DMS 273 (cell line): ENCODE results near the gene WDR13.

Experiments
- DNase-seq: peaks from one replicate; lab custom pipeline; 2025; ENCODE audit not compliant: unreplicated experiment; lab: John Stamatoyannopoulos, UW

WDR13 gene

GRCh38 chrX:48592971-48593370, 4.3 kb upstream of the WDR13 start:
- no peak for DNase-seq

GRCh38 chrX:48595929-48596328, 1.4 kb upstream of the WDR13 start:
- no peak for DNase-seq

- DNase-seq: no peak
Measured at GRCh38 chrX:48598614-48599013, 1.3 kb downstream of the WDR13 start.

- no peak for DNase-seq
Measured at GRCh38 chrX:48599341-48599740, 2.0 kb downstream of the WDR13 start.

- DNase-seq: no peak
Measured at GRCh38 chrX:48600226-48600625, 2.9 kb downstream of the WDR13 start.

- no peak for DNase-seq
Measured at GRCh38 chrX:48601741-48602394, 4.6 kb downstream of the WDR13 start.

- no peak for DNase-seq
Measured at GRCh38 chrX:48604701-48605100, 7.4 kb downstream of the WDR13 start.

GRCh38 chrX:48606091-48606490, 8.8 kb downstream of the WDR13 start:
- DNase-seq: no peak

- DNase-seq: no peak
Measured at GRCh38 chrX:48611703-48612102, 14.4 kb downstream of the WDR13 start.

- no peak for DNase-seq
Measured at GRCh38 chrX:48613502-48614160, 16.3 kb downstream of the WDR13 start.

- DNase-seq: no peak
Measured at GRCh38 chrX:48616576-48616975, 19.3 kb downstream of the WDR13 start.

GRCh38 chrX:48617542-48618340, 20.4 kb downstream of the WDR13 start:
- DNase-seq: no peak

GRCh38 chrX:48626401-48627298, 29.4 kb downstream of the WDR13 start:
- no peak for DNase-seq

- peak; percentile 96 for DNase-seq
Measured at GRCh38 chrX:48631376-48632090, 34.2 kb downstream of the WDR13 start.

GRCh38 chrX:48632207-48632606, 34.9 kb downstream of the WDR13 start:
- DNase-seq: no peak

- no peak for DNase-seq
Measured at GRCh38 chrX:48636301-48636700, 39.0 kb downstream of the WDR13 start.

GRCh38 chrX:48636776-48637175, 39.5 kb downstream of the WDR13 start:
- DNase-seq: no peak

GRCh38 chrX:48645669-48646068, 48.4 kb downstream of the WDR13 start:
- DNase-seq: no peak

- peak; percentile 94 for DNase-seq
Measured at GRCh38 chrX:48648336-48648751, 51.1 kb downstream of the WDR13 start.

- no peak for DNase-seq
Measured at GRCh38 chrX:48649102-48649501, 51.8 kb downstream of the WDR13 start.
